ENCODE measurements around the gene CZIB. TPM values are rescaled to one million over a fixed set of nuclear protein-coding genes. Genes with fewer than 3 reads are reported as not detected.
"Not testable (repeated sequence)": the region's sequence is repeated elsewhere in the genome, so short reads cannot be mapped to it uniquely, and the experiment has no call there.

Gene CZIB
- polyA plus RNA-seq, 1 donor from 2014 or later: 46.8 TPM

DNA sequence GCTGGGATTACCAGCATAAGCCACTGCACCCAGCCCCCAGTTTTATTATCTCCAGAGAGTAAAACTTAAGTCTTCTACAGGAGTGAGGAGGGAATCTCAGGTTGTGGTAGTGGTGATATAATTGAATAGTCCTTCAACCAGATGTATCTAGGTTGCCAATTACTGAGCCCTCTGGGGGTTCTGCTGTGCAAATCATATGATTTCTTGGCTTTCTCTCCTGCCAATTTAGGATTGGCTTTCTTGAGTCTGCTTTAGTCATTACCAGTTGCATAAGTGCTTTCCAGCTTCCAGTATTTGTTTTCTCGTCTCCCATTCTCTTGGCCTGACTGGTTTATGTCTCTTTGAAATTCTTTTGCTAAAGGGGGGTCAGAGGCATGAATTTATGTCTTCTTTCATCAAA, 12.7 kb downstream of the CZIB start:
- Mint-ChIP-seq H3K27me3 (no peaks in the 10 kb centered on the region), H3K9me3 (peaks cover 17 to 23% (median 18%) of the 10 kb centered on the region in 3 donors), H3K4me1 (peaks cover 1 to 5% (median 1%) of the 10 kb centered on the region in 3 donors), H3K27ac (peak overlapping the region in 1 of 3 donors; percentile 4), H3K4me3 (no peak overlapping the region), H3K36me3 (peaks cover 38% of the 10 kb centered on the region)

DNA sequence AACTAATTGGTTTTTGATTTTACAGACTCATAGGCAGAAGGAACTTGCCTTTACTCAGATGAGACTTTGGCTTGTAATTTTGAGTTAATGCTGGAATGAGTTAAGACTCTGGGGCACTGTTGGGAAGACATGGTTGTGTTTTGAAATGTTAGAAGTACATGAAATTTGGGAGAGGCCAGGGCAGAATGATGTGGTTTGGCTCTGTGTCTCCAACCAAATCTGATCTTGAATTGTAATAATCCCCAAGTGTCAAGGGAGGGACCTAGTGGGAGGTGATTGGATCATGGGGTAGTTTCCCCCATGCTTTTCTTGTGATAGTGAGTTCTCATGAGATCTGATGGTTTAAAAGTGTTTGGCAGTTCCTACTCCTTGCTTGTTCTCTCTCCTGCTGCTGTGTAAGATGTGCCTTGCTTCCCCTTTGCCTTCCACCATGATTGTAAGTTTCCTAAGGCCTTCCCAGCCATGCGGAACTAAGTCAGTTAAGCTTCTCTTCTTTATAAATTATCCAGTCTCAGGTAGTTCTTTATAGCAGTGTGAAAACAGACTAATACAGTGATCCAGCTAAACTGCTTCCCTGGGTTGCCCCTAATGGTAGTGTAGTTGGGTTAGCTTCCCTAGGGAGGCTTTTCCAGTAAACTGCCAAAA, 13.6 kb downstream of the CZIB start:
- peak overlapping the region in 1 of 4 donors; percentile 28 for H3K4me3 Mint-ChIP-seq
- H3K27ac Mint-ChIP-seq: peak overlapping the region in 1 of 3 donors; percentile 78

DNA sequence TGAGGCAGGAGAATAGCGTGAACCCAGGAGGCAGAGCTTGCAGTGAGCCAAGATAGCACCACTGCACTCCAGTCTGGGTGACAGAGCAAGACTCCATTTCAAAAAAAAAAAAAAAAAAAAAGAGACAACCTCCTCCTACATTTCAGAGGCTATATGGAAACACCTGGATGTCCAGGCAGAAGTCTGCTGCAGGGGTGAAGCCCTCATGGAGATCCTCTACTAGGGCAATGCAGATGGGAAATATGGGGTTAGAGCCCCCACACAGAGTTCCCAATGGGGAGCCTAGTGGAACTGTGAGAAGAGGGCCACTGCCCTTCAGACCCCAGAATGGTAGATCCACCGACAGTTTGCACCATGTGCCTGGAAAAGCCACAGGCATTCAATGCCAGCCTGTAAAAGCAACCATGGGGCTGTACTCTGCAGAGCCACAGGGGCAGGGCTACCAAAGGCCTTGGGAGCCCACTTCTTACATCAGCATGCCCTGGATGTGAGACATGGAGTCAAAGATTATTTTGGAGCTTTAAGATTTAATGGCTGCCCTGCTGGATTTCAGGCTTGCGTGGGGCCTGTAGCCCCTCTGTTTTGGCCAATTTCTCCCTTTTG, 14.2 kb downstream of the CZIB start:
- H3K27ac Mint-ChIP-seq: not testable (repeated sequence)

More for the DNA sequence above, 13.6 kb downstream of the CZIB start:
- peaks cover 1 to 5% (median 1%) of the 10 kb centered on the region in 3 donors for H3K4me1 Mint-ChIP-seq
- no peaks in the 10 kb centered on the region for H3K27me3 Mint-ChIP-seq
- H3K9me3 Mint-ChIP-seq: peaks cover 17 to 23% (median 18%) of the 10 kb centered on the region in 3 donors
- peaks cover 44% of the 10 kb centered on the region for H3K36me3 Mint-ChIP-seq

DNA sequence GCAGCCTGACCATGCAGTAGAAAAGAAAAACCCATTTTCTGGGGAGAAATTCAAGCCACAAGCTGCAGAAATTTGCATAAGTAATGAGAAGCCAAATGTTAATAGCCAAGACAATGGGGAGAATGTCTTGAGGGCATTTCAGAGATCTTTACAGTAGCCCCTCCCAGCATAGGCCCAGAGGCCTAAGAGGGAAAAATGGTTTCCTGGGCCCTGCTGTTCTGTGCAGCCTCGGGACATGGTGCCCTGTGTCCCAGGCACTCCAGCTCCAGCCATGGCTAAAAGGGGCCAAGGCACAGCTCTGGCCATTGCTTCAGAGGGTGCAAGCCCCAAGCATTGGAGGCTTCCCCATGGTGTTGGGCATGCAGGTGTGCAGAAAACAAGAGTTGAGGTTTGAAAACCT, 14.9 kb downstream of the CZIB start:
- not testable (repeated sequence) for H3K27me3 Mint-ChIP-seq, H3K27ac Mint-ChIP-seq, H3K4me1 Mint-ChIP-seq
- H3K4me3 Mint-ChIP-seq: peak overlapping the region in 1 of 4 donors; percentile 55
- H3K9me3 Mint-ChIP-seq: peaks cover 17 to 23% (median 18%) of the 10 kb centered on the region in 3 donors
- H3K36me3 Mint-ChIP-seq: peaks cover 46% of the 10 kb centered on the region

More for the DNA sequence above, 14.2 kb downstream of the CZIB start:
- H3K4me1 Mint-ChIP-seq, H3K27me3 Mint-ChIP-seq, H3K4me3 Mint-ChIP-seq: not testable (repeated sequence)
- Mint-ChIP-seq H3K36me3 (peaks cover 44% of the 10 kb centered on the region), H3K9me3 (peaks cover 17 to 23% (median 18%) of the 10 kb centered on the region in 3 donors)

DNA sequence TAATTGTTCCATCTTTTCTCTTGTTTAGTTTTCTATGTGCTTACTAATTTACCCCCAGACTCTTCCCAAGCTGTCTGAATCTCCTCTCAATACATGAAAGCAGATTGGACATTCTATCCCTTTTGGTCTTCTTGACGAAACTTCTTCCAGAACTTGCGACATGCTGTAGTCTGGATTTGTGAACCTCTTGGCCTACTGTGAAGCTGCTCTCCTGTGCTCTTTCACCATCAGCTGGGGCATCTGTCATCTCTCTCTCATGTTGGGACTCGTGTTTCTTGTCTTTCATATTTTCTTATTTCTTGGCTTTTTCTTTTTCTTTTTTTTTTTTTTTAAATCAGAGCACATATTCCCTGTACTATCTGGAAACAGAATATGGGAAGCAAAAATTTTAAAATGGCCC, 17.0 kb downstream of the CZIB start:
- Mint-ChIP-seq H3K9me3 (peaks cover 17 to 21% (median 18%) of the 10 kb centered on the region in 3 donors), H3K36me3 (peaks cover 43% of the 10 kb centered on the region)

DNA sequence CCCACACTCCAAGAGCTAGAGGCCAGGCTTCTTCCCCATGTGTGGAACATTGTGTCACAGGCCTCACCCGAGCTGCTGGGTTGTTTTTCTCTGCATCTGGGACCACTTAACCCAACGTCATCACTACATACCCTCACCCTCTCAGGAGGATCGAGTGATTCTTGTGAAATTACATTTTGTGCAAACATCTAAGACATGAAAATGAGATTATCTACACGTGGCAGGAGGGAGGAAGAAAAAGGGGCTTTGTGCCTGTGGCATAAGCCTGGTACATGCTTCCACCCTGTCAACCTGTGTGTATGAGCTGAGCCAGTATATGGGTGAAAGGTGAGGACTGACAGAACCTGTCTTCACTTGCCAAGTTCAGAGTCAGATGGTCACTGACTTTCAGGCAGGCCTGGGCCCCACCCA, 22.2 kb downstream of the CZIB start:
- Mint-ChIP-seq H3K27me3 (no peaks in the 10 kb centered on the region), H3K9me3 (no peaks in the 10 kb centered on the region), H3K27ac (peak overlapping the region; percentile 76 to 94 (median 92)), H3K4me1 (peaks cover 18 to 23% (median 18%) of the 10 kb centered on the region in 3 donors), H3K36me3 (peaks cover 16% of the 10 kb centered on the region), H3K4me3 (peak overlapping the region; percentile 94 to 99 (median 98))

More for the DNA sequence above, 17.0 kb downstream of the CZIB start:
- Mint-ChIP-seq H3K27me3 (no peaks in the 10 kb centered on the region), H3K27ac (peak overlapping the region in 1 of 3 donors; percentile 14), H3K4me3 (no peak overlapping the region), H3K4me1 (peaks cover 1 to 6% (median 5%) of the 10 kb centered on the region in 3 donors)

DNA sequence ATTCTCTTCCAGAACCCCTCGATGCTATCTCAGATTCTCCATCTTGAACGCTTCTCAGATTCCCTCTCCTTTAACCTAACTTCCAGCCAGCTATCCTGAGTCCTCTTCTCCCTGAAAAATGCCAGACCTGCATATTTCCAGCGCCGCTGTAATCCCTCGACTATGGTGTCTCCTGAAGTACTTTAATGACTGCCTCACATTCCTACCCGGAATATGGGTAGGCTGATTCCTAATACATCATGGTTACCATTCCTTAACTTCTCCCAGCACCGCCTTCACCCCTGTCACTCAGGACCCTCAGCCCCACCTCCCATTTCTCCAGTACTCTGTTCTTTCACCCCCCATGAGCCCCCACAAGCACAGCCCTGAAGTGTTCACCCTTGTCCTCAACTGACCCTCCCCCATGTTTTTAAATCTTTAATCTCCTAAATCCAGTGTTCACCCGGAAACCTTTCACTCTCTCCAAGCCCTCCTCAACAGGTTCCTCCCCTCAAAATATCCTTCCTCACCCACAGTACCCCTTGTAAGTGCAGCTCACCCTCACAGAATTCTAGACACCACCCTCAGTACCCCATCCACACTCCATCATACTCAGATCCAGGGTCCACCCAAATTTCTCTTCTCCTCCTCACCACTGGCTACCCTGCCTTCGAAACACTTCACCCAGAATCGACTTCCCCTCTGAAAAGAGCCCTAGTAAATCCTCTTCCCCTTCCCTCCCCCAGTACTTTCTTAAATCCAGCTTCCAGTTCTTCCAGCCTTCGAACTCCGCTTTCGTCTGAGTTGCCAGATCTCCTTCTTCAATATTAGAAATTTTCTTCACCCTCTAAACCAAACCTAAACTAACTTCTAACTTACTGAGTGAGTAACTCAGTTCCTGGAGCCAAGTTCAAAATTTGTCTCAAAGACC, 22.9 kb downstream of the CZIB start:
- Mint-ChIP-seq H3K4me1 (peaks cover 18 to 23% (median 18%) of the 10 kb centered on the region in 3 donors), H3K9me3 (no peaks in the 10 kb centered on the region), H3K4me3 (peak overlapping the region; percentile 94 to 99 (median 98)), H3K36me3 (peaks cover 11% of the 10 kb centered on the region), H3K27ac (peak overlapping the region; percentile 92 to 95 (median 94)), H3K27me3 (no peaks in the 10 kb centered on the region)

DNA sequence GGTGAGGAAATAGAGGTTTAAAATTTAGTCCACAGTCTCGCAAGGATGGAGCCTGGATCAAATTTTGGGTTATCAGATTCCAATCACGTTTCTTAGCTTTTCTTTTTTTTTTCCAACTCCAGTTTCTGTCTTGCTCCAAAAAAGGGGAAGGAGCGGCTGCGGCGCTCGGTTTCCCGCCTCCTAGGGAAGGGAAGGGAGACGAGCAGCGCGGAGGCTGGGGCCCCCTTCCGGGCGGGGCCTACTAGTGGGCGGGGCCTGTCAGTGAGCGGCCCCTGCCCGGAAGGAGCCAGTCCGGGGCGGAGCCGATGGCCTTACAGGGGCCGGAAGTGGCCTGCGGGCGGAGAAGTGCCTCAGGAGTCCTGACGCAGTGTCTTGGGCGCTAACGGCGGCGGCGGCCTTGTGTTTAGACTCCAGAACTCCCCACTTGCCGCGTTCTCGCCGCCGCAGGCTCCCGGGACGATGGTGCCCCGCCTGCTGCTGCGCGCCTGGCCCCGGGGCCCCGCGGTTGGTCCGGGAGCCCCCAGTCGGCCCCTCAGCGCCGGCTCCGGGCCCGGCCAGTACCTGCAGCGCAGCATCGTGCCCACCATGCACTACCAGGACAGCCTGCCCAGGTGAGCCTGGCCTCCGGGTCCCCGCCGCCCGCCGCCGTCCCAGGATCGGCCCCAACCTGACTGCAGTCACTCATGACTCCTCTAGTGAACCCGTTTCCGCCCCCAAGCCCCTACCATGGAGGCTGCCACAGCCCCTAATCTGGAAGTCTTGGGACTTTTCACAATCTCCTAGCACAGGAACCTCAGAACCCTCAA, 23.7 kb downstream of the CZIB start, which contains the start of gene CPT2:
TSS of gene CPT2 (plus strand) at position 340 of the 806 bp plus-strand sequence. CDS start at position 460, 120 bp downstream.
- peaks cover 18 to 23% (median 18%) of the 10 kb centered on the region in 3 donors for H3K4me1 Mint-ChIP-seq
- peak within 1 kb of the TSS; percentile 94 to 99 (median 98) for H3K4me3 Mint-ChIP-seq
- H3K9me3 Mint-ChIP-seq: no peaks in the 10 kb centered on the region
- no peaks in the 10 kb centered on the region for H3K27me3 Mint-ChIP-seq
- peaks cover 7% of the 10 kb centered on the region for H3K36me3 Mint-ChIP-seq
- peak within 1 kb of the TSS; percentile 92 to 95 (median 94) for H3K27ac Mint-ChIP-seq

DNA sequence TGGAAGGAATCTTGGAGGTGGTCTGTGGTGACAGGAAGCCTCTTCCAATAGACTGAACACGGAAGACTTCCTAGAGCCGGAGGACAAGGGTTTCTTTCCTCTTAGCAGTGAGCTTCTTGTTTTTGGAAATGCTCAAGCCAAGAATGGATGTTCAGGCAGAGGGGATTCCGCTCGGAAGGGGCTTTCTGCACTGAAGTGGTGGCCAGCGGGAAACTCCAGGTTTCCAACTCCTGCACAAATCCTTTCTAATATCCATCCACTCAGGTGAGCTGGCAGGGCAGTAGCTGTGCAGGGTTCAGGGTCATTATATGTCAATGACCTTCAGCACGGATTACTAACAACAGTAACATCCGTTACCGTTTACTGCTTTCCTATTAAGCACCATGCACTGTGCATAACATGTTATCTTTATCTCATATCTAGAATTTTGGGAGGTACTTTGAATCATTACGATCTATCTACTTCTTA, 24.4 kb downstream of the CZIB start:
- peak overlapping the region; percentile 92 to 95 (median 94) for H3K27ac Mint-ChIP-seq
- peaks cover 7% of the 10 kb centered on the region for H3K36me3 Mint-ChIP-seq
- H3K4me3 Mint-ChIP-seq: peak overlapping the region; percentile 94 to 99 (median 98)
- H3K27me3 Mint-ChIP-seq: no peaks in the 10 kb centered on the region
- no peaks in the 10 kb centered on the region for H3K9me3 Mint-ChIP-seq
- peaks cover 18 to 23% (median 18%) of the 10 kb centered on the region in 3 donors for H3K4me1 Mint-ChIP-seq

DNA sequence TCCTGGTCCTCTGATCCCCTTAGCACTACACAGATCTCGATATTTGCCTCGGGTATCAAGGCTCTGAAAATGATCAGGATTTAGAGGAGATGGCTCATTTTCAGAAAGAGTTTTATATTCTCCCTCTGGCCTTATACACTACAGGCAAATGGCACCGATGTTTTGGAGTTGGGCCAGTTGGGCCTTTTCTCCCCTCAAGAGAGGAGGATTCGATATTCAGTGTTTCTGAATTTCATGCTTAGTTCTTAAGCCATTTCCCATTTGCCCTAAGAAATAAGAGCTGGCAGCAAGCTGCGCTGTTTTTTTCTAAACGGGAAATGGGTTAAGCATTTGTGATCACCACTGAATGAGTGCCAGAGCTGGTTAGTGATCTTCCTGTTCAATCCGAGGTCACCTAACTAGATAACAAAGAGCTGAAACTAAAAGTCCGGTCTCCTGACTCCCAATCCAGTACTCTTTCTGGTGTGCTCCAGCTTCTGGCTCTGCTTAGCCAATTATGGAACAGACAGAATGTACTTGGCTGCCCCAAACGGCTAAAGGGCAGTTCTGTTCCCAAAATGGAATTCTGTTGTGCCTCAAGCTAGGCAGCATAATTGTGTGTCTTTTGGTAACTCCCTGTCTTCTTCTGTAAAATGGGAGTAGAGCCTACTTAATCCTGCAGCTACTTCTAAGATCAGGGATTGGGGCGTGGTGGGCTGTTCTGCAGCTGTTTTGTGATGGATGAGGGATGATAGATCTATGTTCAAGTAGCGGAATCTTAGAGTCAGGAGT, 25.0 kb downstream of the CZIB start:
- H3K27ac Mint-ChIP-seq: peak overlapping the region in 2 of 3 donors; percentile 73 to 76
- H3K36me3 Mint-ChIP-seq: peaks cover 4% of the 10 kb centered on the region
- H3K4me1 Mint-ChIP-seq: peaks cover 18 to 23% (median 18%) of the 10 kb centered on the region in 3 donors
- H3K27me3 Mint-ChIP-seq: no peaks in the 10 kb centered on the region
- H3K4me3 Mint-ChIP-seq: peak overlapping the region in 3 of 4 donors; percentile 98 to 99 (median 98)
- no peaks in the 10 kb centered on the region for H3K9me3 Mint-ChIP-seq

DNA sequence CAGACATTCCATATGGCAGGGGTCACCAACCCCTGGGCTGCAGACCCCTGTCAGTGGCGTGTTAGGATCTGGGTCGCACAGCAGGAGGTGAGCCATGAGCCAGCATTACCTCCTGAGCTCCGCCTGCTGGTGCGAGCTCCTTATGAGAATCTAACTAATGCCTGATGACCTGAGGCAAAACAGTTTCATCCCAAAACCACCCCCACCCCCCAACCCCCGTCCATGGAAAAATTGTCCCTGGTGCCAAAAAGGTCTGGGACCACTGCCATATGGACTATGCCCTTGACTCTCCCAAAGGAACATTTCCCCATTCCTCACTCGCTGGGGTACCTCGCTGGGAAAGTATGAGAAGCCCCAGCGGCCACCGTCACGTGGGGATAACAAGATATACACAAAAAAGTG, 30.2 kb downstream of the CZIB start:
- Mint-ChIP-seq H3K4me3 (no peak overlapping the region), H3K36me3 (peaks cover 2% of the 10 kb centered on the region), H3K9me3 (no peaks in the 10 kb centered on the region), H3K4me1 (no peaks in the 10 kb centered on the region), H3K27ac (no peak overlapping the region), H3K27me3 (peaks cover 2% of the 10 kb centered on the region)

DNA sequence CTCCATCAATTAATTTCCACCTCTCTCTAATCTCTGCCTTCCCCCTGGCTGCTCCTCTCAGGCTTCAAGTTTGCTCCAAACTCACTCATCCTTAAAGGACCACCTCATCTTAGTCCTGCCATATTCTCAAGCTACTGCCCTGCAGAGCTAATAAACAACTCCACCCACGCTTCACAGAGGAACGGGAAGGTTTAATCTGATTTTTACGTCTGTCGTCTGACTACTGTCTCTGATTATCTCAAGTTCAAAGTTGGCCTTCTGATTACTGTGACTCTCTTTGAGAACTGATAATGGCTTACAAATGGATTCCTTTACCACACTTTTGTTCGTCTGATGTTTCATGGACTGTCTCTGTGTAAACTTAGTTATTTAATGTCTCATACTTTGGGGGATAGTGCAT, 31.4 kb downstream of the CZIB start:
- H3K36me3 Mint-ChIP-seq: no peaks in the 10 kb centered on the region
- H3K9me3 Mint-ChIP-seq: no peaks in the 10 kb centered on the region
- H3K27ac Mint-ChIP-seq: no peak overlapping the region
- peaks cover 2% of the 10 kb centered on the region for H3K27me3 Mint-ChIP-seq
- no peak overlapping the region for H3K4me3 Mint-ChIP-seq
- H3K4me1 Mint-ChIP-seq: no peaks in the 10 kb centered on the region

DNA sequence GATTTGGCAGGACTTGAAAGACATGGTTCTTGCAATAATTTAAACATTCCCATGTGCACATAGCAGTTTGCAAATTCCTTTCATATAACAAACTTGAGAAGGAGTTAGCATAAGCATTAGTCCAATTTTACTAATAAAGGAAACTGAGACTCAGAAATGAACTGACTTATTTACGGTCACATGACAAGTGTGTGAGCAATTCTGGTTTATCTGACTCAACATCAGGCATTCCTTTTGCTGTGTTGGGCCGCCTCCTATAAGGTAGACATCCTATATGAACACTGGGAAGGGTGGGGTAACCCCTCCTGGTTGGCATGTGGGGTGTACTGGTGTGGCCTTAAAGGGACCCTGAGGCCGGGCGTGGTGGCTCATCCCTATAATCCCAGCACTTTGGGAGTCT, 32.3 kb downstream of the CZIB start:
- Mint-ChIP-seq H3K4me3 (no peak overlapping the region), H3K9me3 (no peaks in the 10 kb centered on the region), H3K27ac (no peak overlapping the region), H3K27me3 (peaks cover 2% of the 10 kb centered on the region), H3K36me3 (no peaks in the 10 kb centered on the region), H3K4me1 (no peaks in the 10 kb centered on the region)

All from IgD-negative memory B cell (primary cell).